ENCODE data around the gene NLRP3.
"Not testable (repeated sequence)": the region's sequence is repeated elsewhere in the genome, so short reads cannot be mapped to it uniquely, and the experiment has no call there.

The NLRP3 gene

GRCh38 chr1:247471445-247472016 is 55.6 kb downstream of the NLRP3 start:
- DNase-seq: no peak

GRCh38 chr1:247472035-247472434 is 56.1 kb downstream of the NLRP3 start:
- no peak for DNase-seq

- no peak for DNase-seq
Observed at GRCh38 chr1:247474367-247474766, 58.4 kb downstream of the NLRP3 start.

GRCh38 chr1:247475793-247476192 is 59.8 kb downstream of the NLRP3 start:
- DNase-seq: no peak

GRCh38 chr1:247476328-247477058 is 60.5 kb downstream of the NLRP3 start:
- not testable (repeated sequence) for DNase-seq

GRCh38 chr1:247482747-247483146 is 66.8 kb downstream of the NLRP3 start:
- DNase-seq: no peak

GRCh38 chr1:247487057-247487456 is 71.1 kb downstream of the NLRP3 start:
- no peak for DNase-seq

GRCh38 chr1:247491328-247491727 is 75.4 kb downstream of the NLRP3 start:
- no peak for DNase-seq

GRCh38 chr1:247493106-247493505 is 77.1 kb downstream of the NLRP3 start:
- no peak for DNase-seq

GRCh38 chr1:247494767-247495166 is 78.8 kb downstream of the NLRP3 start:
- DNase-seq: no peak

- no peak for DNase-seq
Observed at GRCh38 chr1:247496581-247497285, 80.8 kb downstream of the NLRP3 start.
